ENCODE results near the gene SMIM3.
"Not testable (repeated sequence)": the region's sequence is repeated elsewhere in the genome, so short reads cannot be mapped to it uniquely, and the experiment has no call there.

SMIM3 gene, protein sequence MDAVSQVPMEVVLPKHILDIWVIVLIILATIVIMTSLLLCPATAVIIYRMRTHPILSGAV

DNA sequence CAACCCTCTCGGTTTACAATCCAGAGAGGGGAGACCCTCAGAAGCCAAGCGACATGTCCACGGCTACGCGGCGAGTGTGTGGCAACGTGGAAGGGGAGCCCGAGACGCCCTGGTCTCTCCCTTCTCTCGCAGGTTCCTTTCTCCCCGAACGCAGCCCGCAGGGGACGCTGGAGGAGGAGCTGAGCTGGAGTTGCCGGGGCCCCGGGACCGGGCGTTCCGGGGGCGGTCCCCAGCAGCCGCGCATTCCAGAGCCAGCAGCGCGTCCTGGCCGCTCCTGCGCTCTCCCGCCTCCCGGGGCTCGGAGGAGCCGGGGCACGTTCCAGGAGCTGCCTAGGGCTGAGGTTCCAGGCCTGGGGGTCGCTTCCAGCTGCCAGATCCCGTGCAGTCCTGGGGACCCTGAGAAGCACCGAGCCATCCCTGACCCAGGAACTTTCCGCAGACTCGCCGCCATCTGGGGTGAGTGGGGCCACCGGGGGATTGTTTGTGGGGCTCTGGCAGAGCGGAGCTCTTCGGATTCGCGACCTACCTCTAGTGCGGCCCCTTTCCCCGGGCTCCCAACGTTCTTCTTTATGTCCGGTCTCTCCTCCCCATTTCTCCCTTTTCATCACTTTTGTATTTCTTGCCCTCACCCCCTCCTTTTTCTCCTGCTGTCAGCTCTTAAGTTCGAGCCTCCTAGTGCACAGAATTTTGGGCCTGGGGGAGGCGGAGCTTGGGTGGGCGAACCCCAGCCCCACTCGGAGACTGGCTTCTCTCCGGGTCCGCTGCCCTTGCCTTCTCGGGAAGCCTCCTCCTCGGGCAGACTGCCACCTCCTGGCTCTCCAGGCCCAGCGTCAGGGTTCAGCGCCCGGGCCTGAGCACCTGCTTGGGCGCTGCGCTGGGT lies at the start of gene SMIM3:
SMIM3 (plus strand) TSS at position 241 of the 880 bp plus-strand sequence. CDS start 16,684 bp downstream, outside the sequence.
- peak in 2 of 4 experiments; percentile 53 to 60 for DNase-seq (ENCODE audit: low read depth in 4 of 4, low spot score in 1 of 4)

DNA sequence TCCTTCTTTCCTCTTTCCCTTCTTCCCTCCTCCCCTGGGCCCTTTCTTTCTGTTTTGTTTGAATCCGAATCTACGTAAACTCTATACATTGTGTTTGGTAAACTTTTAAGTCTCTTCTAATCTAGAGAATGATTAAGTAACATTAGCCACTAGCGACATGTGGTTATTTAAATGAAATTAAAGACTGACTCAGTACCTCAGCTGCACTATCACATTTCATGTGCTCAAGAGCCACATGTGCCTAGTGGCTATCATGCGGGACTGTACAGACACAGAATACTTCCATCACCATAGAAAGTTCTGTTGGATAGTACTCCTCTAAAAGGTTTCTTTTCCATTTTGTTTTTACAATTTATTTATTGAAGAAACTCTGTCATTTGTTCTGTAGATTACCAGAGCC lies 48.7 kb upstream of the SMIM3 start:
- no peak for DNase-seq (ENCODE audit: low read depth in 4 of 4, low spot score in 1 of 4)

DNA sequence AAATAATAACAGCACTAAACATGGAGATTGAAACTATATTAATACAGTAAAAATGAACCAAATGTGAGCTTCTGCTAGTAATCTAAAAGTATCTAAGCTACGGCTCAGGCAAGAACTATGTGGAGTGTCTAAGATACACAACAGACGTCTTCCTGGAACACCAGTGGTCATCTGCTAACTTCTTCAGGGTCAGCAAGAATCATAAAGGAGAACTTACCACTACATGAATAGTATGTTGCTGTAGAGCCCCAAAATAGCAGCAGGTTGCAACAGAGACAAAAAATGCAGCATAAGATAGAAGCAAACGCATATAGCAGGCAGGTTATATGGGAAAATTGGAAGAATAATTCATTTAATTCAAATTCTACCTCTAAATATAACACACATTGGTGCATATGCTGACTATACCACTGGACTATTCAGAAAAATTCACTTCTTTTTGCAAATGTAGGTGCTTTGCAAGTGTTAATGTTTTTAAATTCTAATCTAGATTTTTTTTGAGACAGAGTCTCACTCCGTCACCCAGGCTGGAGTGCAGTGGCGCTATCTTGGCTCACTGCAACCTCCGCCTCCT lies 46.8 kb upstream of the SMIM3 start:
- DNase-seq (ENCODE audit: low read depth in 4 of 4, low spot score in 1 of 4) = no peak

- DNase-seq (ENCODE audit: low read depth in 4 of 4, low spot score in 1 of 4) = no peak
Observed at GRCh38 chr5:150734579-150735384, 43.8 kb upstream of the SMIM3 start.

DNA sequence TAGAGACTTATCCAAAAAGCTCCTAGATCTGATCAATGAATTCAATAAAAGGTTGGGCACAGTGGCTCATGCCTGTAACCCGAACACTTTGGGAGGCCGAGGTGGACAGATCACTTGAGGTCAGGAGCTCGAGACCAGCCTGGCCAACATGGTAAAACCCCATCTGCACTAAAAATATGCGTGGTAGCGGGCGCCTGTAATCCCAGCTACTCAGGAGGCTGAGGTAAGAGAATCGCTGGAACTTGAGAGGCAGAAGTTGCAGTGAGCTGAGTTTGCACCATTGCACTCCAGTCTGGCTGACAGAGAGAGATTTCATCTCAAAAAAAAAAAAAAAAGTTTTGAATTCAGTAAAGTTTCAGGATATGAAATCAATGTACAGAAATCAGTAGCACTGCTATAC lies 39.7 kb upstream of the SMIM3 start:
- no peak for DNase-seq (ENCODE audit: low read depth in 4 of 4, low spot score in 1 of 4)

GRCh38 chr5:150740992-150741391 lies 37.6 kb upstream of the SMIM3 start:
- DNase-seq (ENCODE audit: low read depth in 4 of 4, low spot score in 1 of 4) = no peak

GRCh38 chr5:150742455-150743141 lies 36.0 kb upstream of the SMIM3 start:
- not testable (repeated sequence) for DNase-seq (ENCODE audit: low read depth in 4 of 4, low spot score in 1 of 4)

DNA sequence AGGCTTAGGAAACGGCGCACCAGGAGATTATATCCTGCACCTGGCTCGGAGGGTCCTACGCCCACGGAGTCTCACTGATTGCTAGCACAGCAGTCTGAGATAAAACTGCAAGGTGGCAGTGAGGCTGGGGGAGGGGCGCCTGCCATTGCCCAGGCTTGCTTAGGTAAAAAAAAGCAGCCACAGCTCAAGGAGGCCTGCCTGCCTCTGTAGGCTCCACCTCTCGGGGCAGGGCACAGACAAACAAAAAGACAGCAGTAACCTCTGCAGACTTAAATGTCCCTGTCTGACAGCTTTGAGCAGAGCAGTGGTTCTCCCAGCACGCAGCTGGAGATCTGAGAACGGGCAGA lies 35.4 kb upstream of the SMIM3 start:
- not testable (repeated sequence) for DNase-seq (ENCODE audit: low read depth in 4 of 4, low spot score in 1 of 4)

DNA sequence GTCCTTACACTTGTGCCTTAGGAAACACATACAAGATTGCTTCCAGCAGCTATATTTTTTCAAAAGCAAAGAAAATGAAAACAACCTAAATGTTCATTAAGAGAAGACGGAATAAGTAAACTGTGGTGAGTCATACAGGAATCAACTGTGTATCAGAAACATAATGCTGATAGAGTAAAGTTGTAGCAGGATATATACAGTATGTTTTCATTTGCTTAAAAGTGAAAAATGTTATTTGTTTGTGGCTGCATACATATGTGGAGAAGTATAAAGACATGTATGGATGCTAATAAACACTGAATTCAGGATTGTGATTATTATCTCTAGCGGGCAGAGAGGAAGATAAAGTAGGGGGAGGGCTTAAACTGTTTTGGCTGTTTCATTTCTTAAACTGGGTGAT lies 28.1 kb upstream of the SMIM3 start:
- DNase-seq (ENCODE audit: low read depth in 4 of 4, low spot score in 1 of 4) = no peak

DNA sequence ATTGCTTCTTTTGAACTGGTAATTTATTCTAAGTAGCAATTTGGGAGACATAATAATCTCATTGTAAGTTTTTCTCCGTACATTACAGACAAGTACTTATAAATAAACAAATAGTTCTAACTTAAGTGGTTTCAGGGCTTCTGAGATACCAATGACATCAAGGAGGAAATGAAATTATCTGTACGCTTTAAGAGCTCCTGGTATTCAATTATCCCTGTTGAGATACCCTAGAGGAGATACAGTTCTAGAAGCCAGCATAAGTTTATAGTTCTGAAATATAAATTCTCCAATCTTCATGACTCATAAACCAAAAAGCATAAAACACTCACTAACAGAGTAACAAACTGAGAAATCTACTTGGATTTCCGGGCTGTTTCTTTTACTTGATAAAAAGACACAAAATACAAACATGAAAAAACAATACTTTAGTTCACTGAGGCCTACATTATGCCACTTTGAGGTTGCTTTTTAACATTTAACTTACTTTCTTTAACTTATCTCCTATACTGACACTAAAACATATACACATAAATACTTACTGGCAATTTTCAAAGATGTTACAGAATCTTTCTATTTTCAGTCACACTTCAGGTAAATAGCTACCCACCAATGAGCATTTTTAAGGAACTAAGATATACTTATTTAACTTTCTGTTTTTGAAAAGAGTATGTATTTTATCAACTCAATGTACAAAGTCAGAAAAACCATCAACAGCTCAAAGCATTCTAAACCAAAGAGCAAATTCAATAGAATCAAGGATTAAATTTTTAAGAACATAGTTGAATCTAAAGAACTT lies 27.3 kb upstream of the SMIM3 start:
- DNase-seq (ENCODE audit: low read depth in 4 of 4, low spot score in 1 of 4) = no peak

DNA sequence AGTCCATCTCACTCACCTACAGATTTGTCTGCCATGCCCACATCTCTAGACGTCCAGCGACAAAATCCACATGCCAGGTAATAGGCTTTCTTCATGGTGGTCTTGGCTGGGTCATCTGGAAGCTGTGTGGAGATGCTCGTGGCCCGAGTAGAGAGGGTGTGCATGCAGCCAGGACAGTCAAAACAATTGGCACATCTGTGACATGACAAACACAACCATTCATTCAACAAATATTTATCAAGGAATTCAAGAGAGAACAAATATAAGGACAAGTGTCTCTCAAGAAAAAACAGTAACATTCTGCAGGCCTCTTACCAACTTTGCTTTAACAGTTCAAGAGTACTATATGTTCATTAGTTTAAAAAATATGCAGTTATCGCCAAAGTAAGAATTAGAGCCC lies 25.1 kb upstream of the SMIM3 start:
- DNase-seq (ENCODE audit: low read depth in 4 of 4, low spot score in 1 of 4) = no peak

GRCh38 chr5:150753863-150754262 lies 24.7 kb upstream of the SMIM3 start:
- no peak for DNase-seq (ENCODE audit: low read depth in 4 of 4, low spot score in 1 of 4)

GRCh38 chr5:150757087-150757649 lies 21.4 kb upstream of the SMIM3 start:
- DNase-seq (ENCODE audit: low read depth in 4 of 4, low spot score in 1 of 4) = no peak

DNA sequence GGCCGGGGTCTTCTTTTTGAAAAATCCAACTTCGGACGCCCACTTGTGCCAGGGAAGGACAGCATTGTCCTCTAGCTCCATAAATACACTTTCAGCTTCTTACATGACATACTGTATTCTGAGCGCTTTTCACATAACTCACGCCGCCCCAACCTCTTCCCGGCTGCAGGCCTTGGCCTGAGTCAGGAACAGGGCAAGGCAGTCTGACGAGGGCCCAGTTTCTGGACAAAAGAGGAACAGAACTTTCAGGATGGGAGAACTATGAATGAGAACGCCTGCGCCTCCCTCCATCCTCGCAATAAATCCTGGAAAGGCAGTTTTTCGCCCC lies 20.4 kb upstream of the SMIM3 start:
- no peak for DNase-seq (ENCODE audit: low read depth in 4 of 4, low spot score in 1 of 4)

DNA sequence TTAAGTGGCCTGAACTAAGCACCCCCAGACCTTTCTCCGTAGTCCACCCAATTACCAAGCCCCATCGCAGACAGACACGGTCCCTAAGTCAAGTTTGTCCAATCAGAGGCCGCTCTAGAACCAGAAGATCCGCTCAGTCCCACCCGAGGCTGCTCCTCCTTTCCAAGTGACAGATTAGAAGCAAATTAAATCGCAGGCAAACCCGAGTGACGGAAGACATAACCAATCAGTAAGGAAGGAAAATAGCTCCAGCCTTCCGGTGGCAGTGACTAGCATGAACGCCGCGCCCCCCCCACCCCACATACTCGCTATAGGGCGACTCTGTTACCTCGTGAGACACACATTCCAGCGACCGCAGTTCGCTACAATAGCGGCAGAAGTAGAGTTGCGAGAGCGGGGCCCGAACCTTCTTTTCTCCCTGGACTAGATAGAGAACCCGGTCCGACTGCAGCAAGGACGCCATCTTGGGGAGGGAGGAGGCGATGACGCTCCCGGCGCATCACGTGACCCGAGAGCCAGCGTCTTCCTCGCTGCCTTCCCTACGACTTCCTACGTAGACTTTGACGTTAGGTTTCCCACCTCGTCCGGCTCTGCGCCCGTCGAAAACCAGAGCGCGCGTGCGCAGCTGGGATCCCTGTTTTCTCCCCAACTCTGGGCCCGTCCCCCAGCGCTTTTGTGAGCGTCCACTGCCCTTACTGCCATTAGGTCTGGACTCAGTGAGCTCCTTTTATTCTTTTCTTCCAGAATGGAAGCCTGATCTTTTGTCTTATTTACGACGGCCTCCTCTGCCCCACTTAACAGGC lies 19.8 kb upstream of the SMIM3 start, which contains the start of gene DCTN4:
DCTN4 (minus strand) TSS at position 487 of the 803 bp plus-strand sequence; CDS start at position 463, 24 bp downstream.
- peak; percentile 83 to 91 (median 88) for DNase-seq (ENCODE audit: low read depth in 4 of 4, low spot score in 1 of 4)

DNA sequence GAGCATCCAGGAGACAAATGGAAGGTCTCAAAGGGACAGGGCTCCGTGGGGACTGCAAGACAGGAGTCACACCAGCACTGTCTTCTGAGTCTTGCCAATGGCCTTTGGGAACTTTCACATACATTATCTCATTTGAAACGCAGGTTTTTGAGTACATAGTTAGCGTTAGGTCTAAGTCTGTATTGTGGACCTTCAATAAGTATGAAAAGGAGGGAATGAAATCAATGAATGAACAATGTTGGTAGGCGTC lies 19.3 kb upstream of the SMIM3 start:
- DNase-seq (ENCODE audit: low read depth in 4 of 4, low spot score in 1 of 4) = no peak

GRCh38 chr5:150762211-150762610 lies 16.3 kb upstream of the SMIM3 start:
- no peak for DNase-seq (ENCODE audit: low read depth in 4 of 4, low spot score in 1 of 4)

- DNase-seq (ENCODE audit: low read depth in 4 of 4, low spot score in 1 of 4) = no peak
Observed at GRCh38 chr5:150763023-150763769, 15.4 kb upstream of the SMIM3 start.

DNA sequence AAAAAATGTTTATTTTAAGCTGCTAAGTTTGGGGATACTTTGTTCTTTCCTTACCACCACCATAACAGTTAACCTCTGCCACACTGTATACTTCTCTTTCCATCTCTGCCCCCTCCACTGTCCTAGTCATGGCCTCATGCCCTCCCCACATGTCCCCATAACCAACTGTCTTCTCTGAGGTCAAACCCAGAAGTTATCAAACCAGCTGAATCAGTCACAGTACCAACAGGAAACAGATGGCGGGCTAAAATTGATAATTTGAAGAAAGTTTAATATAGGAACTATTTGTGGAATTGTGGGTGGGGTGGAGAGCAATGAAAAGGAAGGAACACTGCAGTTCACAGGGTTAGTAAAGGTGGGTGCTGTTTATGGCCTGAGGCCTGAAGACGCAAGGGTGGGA lies 14.0 kb upstream of the SMIM3 start:
- DNase-seq (ENCODE audit: low read depth in 4 of 4, low spot score in 1 of 4) = no peak

Measured in stimulated activated CD4-positive, alpha-beta T cell treated with anti-CD3 and anti-CD28 coated beads, Interleukin-1b, Interleukin-23, amount 100 ng/mL, for 24 hours (primary cell).